ENCODE results near the gene PLA2G2C.

PLA2G2C gene

GRCh38 chr1:20187103-20187812 is 940 bp upstream of the PLA2G2C start:
- no peak for DNase-seq (ENCODE audit: low spot score)
- no peaks in the 10 kb centered on the region for H3K36me3 ChIP-seq (ENCODE audit: low read depth)
- ATAC-seq (ENCODE audit: low read depth): no peak
- TF ChIP-seq CTCF (IDR thresholded peaks at IDR 0.05; ENCODE audit: poor library complexity, severe bottlenecking): no peak
- H3K27ac ChIP-seq (ENCODE audit: poor library complexity, severe bottlenecking): no peak overlapping the region
- no peaks in the 10 kb centered on the region for H3K9me3 ChIP-seq (ENCODE audit: severe bottlenecking)
- no peaks in the 10 kb centered on the region for H3K4me1 ChIP-seq (ENCODE audit: insufficient read depth, poor library complexity, severe bottlenecking)
- no peak overlapping the region for H3K4me3 ChIP-seq (ENCODE audit: severe bottlenecking)
- no peaks in the 10 kb centered on the region for H3K27me3 ChIP-seq (ENCODE audit: insufficient read depth, poor library complexity, severe bottlenecking)

- no peaks in the 10 kb centered on the region for H3K36me3 ChIP-seq (ENCODE audit: low read depth)
- H3K9me3 ChIP-seq (ENCODE audit: severe bottlenecking): no peaks in the 10 kb centered on the region
- no peak for ATAC-seq (ENCODE audit: low read depth)
- H3K27ac ChIP-seq (ENCODE audit: poor library complexity, severe bottlenecking): no peak overlapping the region
- H3K4me1 ChIP-seq (ENCODE audit: insufficient read depth, poor library complexity, severe bottlenecking): no peaks in the 10 kb centered on the region
- H3K4me3 ChIP-seq (ENCODE audit: severe bottlenecking): no peak overlapping the region
- no peak for TF ChIP-seq CTCF (IDR thresholded peaks at IDR 0.05; ENCODE audit: poor library complexity, severe bottlenecking)
- no peaks in the 10 kb centered on the region for H3K27me3 ChIP-seq (ENCODE audit: insufficient read depth, poor library complexity, severe bottlenecking)
- DNase-seq (ENCODE audit: low spot score): no peak
These were observed 1.1 kb downstream of the PLA2G2C start for GRCh38 chr1:20184997-20185833.

DNA sequence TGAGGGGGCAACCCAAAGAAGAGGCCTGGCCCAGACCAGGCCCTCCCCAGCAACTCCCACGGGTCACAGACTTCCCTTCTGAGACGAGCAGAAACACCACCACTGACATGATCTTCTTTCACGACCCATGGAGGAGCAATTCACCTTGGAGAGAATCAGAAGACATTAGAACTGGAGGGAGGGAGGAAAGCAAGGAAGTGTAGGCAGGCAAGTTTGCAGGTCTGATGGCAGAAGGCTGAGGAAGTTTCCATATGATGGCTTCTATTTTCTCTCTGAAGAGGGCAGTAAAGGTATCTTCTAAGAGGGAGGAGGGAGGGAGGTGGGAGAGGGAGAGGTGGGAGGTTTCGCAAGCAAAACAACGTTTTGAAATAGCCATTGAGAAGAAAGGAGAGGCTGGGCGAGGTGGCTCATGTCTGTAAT is 1.8 kb downstream of the PLA2G2C start:
- H3K9me3 ChIP-seq (ENCODE audit: severe bottlenecking): no peaks in the 10 kb centered on the region
- no peaks in the 10 kb centered on the region for H3K36me3 ChIP-seq (ENCODE audit: low read depth)
- DNase-seq (ENCODE audit: low spot score): no peak
- H3K27ac ChIP-seq (ENCODE audit: poor library complexity, severe bottlenecking): no peak overlapping the region
- no peaks in the 10 kb centered on the region for H3K4me1 ChIP-seq (ENCODE audit: insufficient read depth, poor library complexity, severe bottlenecking)
- H3K27me3 ChIP-seq (ENCODE audit: insufficient read depth, poor library complexity, severe bottlenecking): no peaks in the 10 kb centered on the region
- TF ChIP-seq CTCF (IDR thresholded peaks at IDR 0.05; ENCODE audit: poor library complexity, severe bottlenecking): no peak
- H3K4me3 ChIP-seq (ENCODE audit: severe bottlenecking): no peak overlapping the region
- no peak for ATAC-seq (ENCODE audit: low read depth)

GRCh38 chr1:20183616-20184271 is 2.6 kb downstream of the PLA2G2C start:
- ATAC-seq (ENCODE audit: low read depth) (no peak), DNase-seq (ENCODE audit: low spot score) (no peak)
- no peaks in the 10 kb centered on the region for H3K9me3 ChIP-seq (ENCODE audit: severe bottlenecking)
- TF ChIP-seq CTCF (IDR thresholded peaks at IDR 0.05; ENCODE audit: poor library complexity, severe bottlenecking): no peak
- H3K27me3 ChIP-seq (ENCODE audit: insufficient read depth, poor library complexity, severe bottlenecking): no peaks in the 10 kb centered on the region
- no peak overlapping the region for H3K27ac ChIP-seq (ENCODE audit: poor library complexity, severe bottlenecking)
- H3K4me3 ChIP-seq (ENCODE audit: severe bottlenecking): no peak overlapping the region
- H3K36me3 ChIP-seq (ENCODE audit: low read depth): no peaks in the 10 kb centered on the region
- H3K4me1 ChIP-seq (ENCODE audit: insufficient read depth, poor library complexity, severe bottlenecking): no peaks in the 10 kb centered on the region
